K562 (cell line): ENCODE measurements around the gene MOB1A. TPM values are rescaled to one million over a fixed set of nuclear protein-coding genes. Genes with fewer than 3 reads are reported as not detected.

Experiments
- FOXK1 ChIP-seq: sonication (generic); formaldehyde crosslinking; IDR thresholded peaks from 2 replicates; pipeline ENCODE4 v1.8.0; 2022; ENCODE audit warnings: missing genetic modification reagents, mild to moderate bottlenecking, borderline replicate concordance
- KAT2B ChIP-seq: IDR thresholded peaks from one replicate; pipeline ENCODE4 v1.6.1; 2012; ENCODE audit warnings: low read depth, mild to moderate bottlenecking, control low read depth, inconsistent platforms, low read length, moderate library complexity
- MCM2 ChIP-seq: fragments of 450-650 bp; IDR thresholded peaks from 2 replicates; pipeline ENCODE4 v1.6.1; 2017; ENCODE audit warnings: low read depth, mild to moderate bottlenecking
- MTA1 ChIP-seq: fragments of 450-650 bp; IDR thresholded peaks from 2 replicates; pipeline ENCODE4 v1.6.1; 2017; ENCODE audit warnings: borderline replicate concordance
- POLR3A ChIP-seq: IDR thresholded peaks from 2 replicates; pipeline ENCODE4 v1.6.1; 2011; ENCODE audit warnings: borderline replicate concordance, mild to moderate bottlenecking, moderate library complexity; ENCODE audit not compliant: insufficient read length, insufficient read depth; ENCODE audit errors: extremely low read depth
- SAFB2 ChIP-seq: fragments of 200-400 bp; formaldehyde crosslinking; IDR thresholded peaks from 2 replicates; pipeline ENCODE4 v1.6.1; 2018; ENCODE audit warnings: borderline replicate concordance, low read length, low read depth, moderate library complexity; ENCODE audit not compliant: severe bottlenecking
- ZNF551 ChIP-seq: fragments of 250-450 bp; sonication (Bioruptor Pico); IDR thresholded peaks from 2 replicates; pipeline ENCODE4 v1.5.0; 2021; ENCODE audit warnings: mild to moderate bottlenecking, moderate library complexity
- ZNF695 ChIP-seq: fragments of 450-650 bp; formaldehyde crosslinking; IDR thresholded peaks from 2 replicates; pipeline ENCODE4 v1.4.0; 2020; ENCODE audit warnings: mild to moderate bottlenecking, moderate library complexity
- ZNF785 ChIP-seq: fragments of 250-450 bp; sonication (Bioruptor Pico); IDR thresholded peaks from 2 replicates; pipeline ENCODE4 v1.4.0; 2020; ENCODE audit warnings: mild to moderate bottlenecking
- polyA plus RNA-seq, 8 experiments: library from polyadenylated mRNA; depleted of rRNA in 4 of 8; stranded (reverse) in 5 of 8; unstranded in 3 of 8; fragments of >200 nt; fragmentation: Nextera tagmentation in 2 of 8; fragmentation: Illumina TruSeq in 1 of 8; extraction: Ambion mirVana in 2 of 8; extraction: Trizol in 1 of 8; gene quantifications; 2 replicates each; pipeline versions ENCODE4 v1.2.1 to v1.2.3, GENCODE V29; 2011 to 2014; ENCODE audit warnings: inconsistent platforms in 1 of 8, missing spikeins in 1 of 8
- total RNA-seq, 7 experiments: library from RNA; depleted of rRNA in 6 of 7; stranded (reverse); fragments of >200 nt in 6 of 7; fragmentation: Illumina TruSeq in 2 of 7; extraction: Trizol in 2 of 7; gene quantifications; 2 replicates each; pipeline versions ENCODE4 v1.2.1 to v1.2.3, GENCODE V29; 2011 to 2021; ENCODE audit warnings: low replicate concordance in 1 of 7
- TF ChIP-seq, protein P1 (sequence below): fragments of 200-400 bp; formaldehyde crosslinking; IDR thresholded peaks from 2 replicates; pipeline ENCODE4 v1.6.1; 2017; ENCODE audit warnings: mild to moderate bottlenecking, low read depth, low read length, moderate library complexity
- TF ChIP-seq, protein P2 (sequence below): fragments of 250-450 bp; sonication (Bioruptor Pico); IDR thresholded peaks from 2 replicates; pipeline ENCODE4 v1.8.0; 2021; ENCODE audit warnings: moderate library complexity, mild to moderate bottlenecking, inconsistent platforms
- TF ChIP-seq, protein P3 (sequence below), 2 experiments: IDR thresholded peaks in 1 of 2; conservative IDR thresholded peaks in 1 of 2; 2 replicates each; pipeline ENCODE4 v1.6.1; 2016; ENCODE audit warnings: low read depth in 2 of 2, mild to moderate bottlenecking in 1 of 2, missing compliant biosample characterization in 1 of 2, missing genetic modification characterization in 1 of 2, moderate library complexity in 1 of 2
- TF ChIP-seq, protein P4 (sequence below): fragments of 450-650 bp; IDR thresholded peaks from 2 replicates; pipeline ENCODE4 v1.6.1; 2017; ENCODE audit warnings: antibody characterized with exemption
- TF ChIP-seq, protein P5 (sequence below): sonication (generic); formaldehyde crosslinking; IDR thresholded peaks from 2 replicates; pipeline ENCODE4 v1.8.1; 2023; ENCODE audit warnings: mild to moderate bottlenecking, missing genetic modification reagents

MOB1A gene
- total and polyA plus RNA-seq, 9 of the 15 experiments (the other 6 are each of a cell fraction or from before 2014, with no cell fraction given): 24.8 to 100 (median 60.2) TPM

DNA sequence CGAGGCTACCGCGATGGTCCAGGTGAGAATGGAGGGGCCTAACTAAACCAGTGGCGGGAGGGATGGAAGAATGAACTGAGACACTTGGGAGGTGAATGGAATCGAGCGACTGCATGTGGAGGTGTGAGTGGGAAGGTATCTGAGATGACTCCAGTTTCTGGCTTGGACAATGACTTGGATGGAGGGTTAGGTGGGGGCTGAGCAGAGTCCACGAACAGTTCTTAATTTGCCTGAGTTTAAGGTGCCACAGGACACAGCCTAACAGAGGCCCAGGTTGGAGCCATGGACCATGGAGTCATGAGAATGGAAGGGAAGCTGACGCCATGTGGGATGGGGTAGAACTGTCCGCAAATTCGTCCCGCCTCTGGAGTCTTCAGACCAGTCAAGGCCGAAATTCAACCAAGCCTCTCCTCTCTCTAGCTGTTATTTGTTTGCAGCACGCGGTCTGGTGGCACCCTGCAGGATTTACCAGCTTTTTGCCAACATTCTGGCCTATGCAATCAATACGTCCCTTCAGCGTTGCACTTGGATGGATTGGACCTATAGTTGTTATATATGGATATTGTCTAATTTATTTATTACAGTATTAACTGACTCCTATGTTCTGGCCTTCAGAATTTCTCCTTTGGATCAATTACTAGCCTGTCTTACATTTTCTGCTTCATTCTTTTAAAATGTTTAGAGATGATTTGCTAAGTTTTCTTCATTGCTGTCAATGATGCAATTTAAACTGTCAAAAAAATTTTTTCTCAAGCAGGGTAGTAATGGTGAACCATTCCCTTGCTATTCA lies 30.0 kb downstream of the MOB1A start (continued):
- TF ChIP-seq, protein P1, sequence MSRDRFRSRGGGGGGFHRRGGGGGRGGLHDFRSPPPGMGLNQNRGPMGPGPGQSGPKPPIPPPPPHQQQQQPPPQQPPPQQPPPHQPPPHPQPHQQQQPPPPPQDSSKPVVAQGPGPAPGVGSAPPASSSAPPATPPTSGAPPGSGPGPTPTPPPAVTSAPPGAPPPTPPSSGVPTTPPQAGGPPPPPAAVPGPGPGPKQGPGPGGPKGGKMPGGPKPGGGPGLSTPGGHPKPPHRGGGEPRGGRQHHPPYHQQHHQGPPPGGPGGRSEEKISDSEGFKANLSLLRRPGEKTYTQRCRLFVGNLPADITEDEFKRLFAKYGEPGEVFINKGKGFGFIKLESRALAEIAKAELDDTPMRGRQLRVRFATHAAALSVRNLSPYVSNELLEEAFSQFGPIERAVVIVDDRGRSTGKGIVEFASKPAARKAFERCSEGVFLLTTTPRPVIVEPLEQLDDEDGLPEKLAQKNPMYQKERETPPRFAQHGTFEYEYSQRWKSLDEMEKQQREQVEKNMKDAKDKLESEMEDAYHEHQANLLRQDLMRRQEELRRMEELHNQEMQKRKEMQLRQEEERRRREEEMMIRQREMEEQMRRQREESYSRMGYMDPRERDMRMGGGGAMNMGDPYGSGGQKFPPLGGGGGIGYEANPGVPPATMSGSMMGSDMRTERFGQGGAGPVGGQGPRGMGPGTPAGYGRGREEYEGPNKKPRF: no peak
- TF ChIP-seq ZNF785 (no peak), MTA1 (no peak), MCM2 (no peak), ZNF695 (CRISPR knock-in tag) (no peak), FOXK1 (CRISPR knock-in tag) (no peak), SAFB2 (no peak), ZNF551 (CRISPR knock-in tag) (no peak), POLR3A (no peak), KAT2B (no peak)
- TF ChIP-seq, protein P2, sequence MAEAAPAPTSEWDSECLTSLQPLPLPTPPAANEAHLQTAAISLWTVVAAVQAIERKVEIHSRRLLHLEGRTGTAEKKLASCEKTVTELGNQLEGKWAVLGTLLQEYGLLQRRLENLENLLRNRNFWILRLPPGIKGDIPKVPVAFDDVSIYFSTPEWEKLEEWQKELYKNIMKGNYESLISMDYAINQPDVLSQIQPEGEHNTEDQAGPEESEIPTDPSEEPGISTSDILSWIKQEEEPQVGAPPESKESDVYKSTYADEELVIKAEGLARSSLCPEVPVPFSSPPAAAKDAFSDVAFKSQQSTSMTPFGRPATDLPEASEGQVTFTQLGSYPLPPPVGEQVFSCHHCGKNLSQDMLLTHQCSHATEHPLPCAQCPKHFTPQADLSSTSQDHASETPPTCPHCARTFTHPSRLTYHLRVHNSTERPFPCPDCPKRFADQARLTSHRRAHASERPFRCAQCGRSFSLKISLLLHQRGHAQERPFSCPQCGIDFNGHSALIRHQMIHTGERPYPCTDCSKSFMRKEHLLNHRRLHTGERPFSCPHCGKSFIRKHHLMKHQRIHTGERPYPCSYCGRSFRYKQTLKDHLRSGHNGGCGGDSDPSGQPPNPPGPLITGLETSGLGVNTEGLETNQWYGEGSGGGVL (CRISPR knock-in tag): no peak
- TF ChIP-seq, protein P3, sequence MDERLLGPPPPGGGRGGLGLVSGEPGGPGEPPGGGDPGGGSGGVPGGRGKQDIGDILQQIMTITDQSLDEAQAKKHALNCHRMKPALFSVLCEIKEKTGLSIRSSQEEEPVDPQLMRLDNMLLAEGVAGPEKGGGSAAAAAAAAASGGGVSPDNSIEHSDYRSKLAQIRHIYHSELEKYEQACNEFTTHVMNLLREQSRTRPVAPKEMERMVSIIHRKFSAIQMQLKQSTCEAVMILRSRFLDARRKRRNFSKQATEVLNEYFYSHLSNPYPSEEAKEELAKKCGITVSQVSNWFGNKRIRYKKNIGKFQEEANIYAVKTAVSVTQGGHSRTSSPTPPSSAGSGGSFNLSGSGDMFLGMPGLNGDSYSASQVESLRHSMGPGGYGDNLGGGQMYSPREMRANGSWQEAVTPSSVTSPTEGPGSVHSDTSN (CRISPR knock-in tag; IDR thresholded peaks at IDR 0.05; ENCODE audit: low read depth): no peak
- TF ChIP-seq, protein P3 (tag; conservative IDR thresholded peaks at IDR 0.05; ENCODE audit: low read depth): no peak
- TF ChIP-seq, protein P4, sequence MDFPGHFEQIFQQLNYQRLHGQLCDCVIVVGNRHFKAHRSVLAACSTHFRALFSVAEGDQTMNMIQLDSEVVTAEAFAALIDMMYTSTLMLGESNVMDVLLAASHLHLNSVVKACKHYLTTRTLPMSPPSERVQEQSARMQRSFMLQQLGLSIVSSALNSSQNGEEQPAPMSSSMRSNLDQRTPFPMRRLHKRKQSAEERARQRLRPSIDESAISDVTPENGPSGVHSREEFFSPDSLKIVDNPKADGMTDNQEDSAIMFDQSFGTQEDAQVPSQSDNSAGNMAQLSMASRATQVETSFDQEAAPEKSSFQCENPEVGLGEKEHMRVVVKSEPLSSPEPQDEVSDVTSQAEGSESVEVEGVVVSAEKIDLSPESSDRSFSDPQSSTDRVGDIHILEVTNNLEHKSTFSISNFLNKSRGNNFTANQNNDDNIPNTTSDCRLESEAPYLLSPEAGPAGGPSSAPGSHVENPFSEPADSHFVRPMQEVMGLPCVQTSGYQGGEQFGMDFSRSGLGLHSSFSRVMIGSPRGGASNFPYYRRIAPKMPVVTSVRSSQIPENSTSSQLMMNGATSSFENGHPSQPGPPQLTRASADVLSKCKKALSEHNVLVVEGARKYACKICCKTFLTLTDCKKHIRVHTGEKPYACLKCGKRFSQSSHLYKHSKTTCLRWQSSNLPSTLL: no peak
- TF ChIP-seq, protein P5, sequence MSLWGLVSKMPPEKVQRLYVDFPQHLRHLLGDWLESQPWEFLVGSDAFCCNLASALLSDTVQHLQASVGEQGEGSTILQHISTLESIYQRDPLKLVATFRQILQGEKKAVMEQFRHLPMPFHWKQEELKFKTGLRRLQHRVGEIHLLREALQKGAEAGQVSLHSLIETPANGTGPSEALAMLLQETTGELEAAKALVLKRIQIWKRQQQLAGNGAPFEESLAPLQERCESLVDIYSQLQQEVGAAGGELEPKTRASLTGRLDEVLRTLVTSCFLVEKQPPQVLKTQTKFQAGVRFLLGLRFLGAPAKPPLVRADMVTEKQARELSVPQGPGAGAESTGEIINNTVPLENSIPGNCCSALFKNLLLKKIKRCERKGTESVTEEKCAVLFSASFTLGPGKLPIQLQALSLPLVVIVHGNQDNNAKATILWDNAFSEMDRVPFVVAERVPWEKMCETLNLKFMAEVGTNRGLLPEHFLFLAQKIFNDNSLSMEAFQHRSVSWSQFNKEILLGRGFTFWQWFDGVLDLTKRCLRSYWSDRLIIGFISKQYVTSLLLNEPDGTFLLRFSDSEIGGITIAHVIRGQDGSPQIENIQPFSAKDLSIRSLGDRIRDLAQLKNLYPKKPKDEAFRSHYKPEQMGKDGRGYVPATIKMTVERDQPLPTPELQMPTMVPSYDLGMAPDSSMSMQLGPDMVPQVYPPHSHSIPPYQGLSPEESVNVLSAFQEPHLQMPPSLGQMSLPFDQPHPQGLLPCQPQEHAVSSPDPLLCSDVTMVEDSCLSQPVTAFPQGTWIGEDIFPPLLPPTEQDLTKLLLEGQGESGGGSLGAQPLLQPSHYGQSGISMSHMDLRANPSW (CRISPR knock-in tag): no peak
